HepG2 (cell line): Measurements from ENCODE around the gene CKAP2L. TPM values are rescaled to one million over a fixed set of nuclear protein-coding genes. Genes with fewer than 3 reads are reported as not detected.

Experiments used
- ATAC-seq: fragments of 200-7000 bp; cut with Tn5 transposase; 3 replicates; pipeline ENCODE4 v1.9.1; 2020; ENCODE audit warnings: mild to moderate bottlenecking, moderate library complexity
- BruUV-seq: library from RNA; stranded (reverse); fragments of 400-500 nt; replicated peaks from 2 replicates; lab custom pipeline; 2021; lab: Mats Ljungman, UMichigan
- CTCF ChIA-PET: fragments of 300-600 bp; formaldehyde crosslinking; extraction: SDS; loops from one replicate; lab custom pipeline; 2021; ENCODE audit warnings: low total read pairs, inconsistent platforms, low intra/inter-chr PET ratio; lab: Yijun Ruan, JAX
- POLR2A ChIA-PET: fragments of 350-600 bp; sonication (Branson Sonifier 250); formaldehyde crosslinking; loops from one replicate; lab custom pipeline; 2020; ENCODE audit warnings: antibody characterized with exemption, inconsistent platforms; lab: Yijun Ruan, JAX
- DNase-seq: peaks from one replicate; pipeline ENCODE4 v3.0.0-alpha.2; 2015; ENCODE audit warnings: low spot score
- FAIRE-seq: peaks from 3 replicates; lab custom pipeline; 2011; peaks lifted over from hg19 to GRCh38; lab: Jason Lieb, UNC
- H2AFZ ChIP-seq: one replicate; pipeline ENCODE4 v1.6.1; 2011; ENCODE audit warnings: low read length, inconsistent platforms
- H3K27ac ChIP-seq: fragments of 300-600 bp; 3 replicates; pipeline ENCODE4 v1.8.0; 2011; ENCODE audit warnings: mixed run types, mild to moderate bottlenecking, mixed read lengths, low read length, inconsistent platforms; ENCODE audit not compliant: insufficient read depth; ENCODE audit errors: extremely low read length
- H3K27me3 ChIP-seq, 2 experiments: fragments of 200-600 bp in 1 of 2; 2 replicates in 1 of 2; 3 replicates in 1 of 2; pipeline versions ENCODE4 v1.6.0 to v1.8.0; 2011; ENCODE audit warnings: low read length in 2 of 2, mild to moderate bottlenecking in 2 of 2, moderate library complexity in 2 of 2, inconsistent platforms in 1 of 2; ENCODE audit not compliant: insufficient read depth in 2 of 2, control insufficient read depth in 1 of 2
- H3K36me3 ChIP-seq, 2 experiments: fragments of 200-600 bp in 1 of 2; replicated peaks in 1 of 2; 2 replicates in 1 of 2; 3 replicates in 1 of 2; pipeline versions ENCODE4 v1.5.1 to v1.8.0; 2011; ENCODE audit warnings: low read length in 2 of 2, inconsistent platforms in 1 of 2; ENCODE audit not compliant: insufficient read depth in 2 of 2, control insufficient read depth in 1 of 2
- H3K4me1 ChIP-seq: 2 replicates; pipeline ENCODE4 v1.5.1; 2012; ENCODE audit warnings: low read length, inconsistent platforms; ENCODE audit not compliant: insufficient read depth
- H3K4me2 ChIP-seq: 2 replicates; pipeline ENCODE4 v1.6.0; 2011; ENCODE audit warnings: low read depth, low read length, inconsistent platforms
- H3K4me3 ChIP-seq, 3 experiments: fragments of 200-600 bp in 1 of 3; sonication (generic), shearing (Covaris generic) in 1 of 3; replicated peaks in 1 of 3; 2 replicates each; pipeline ENCODE4 v1.5.1; 2011 to 2016; ENCODE audit warnings: low read length in 3 of 3, inconsistent platforms in 2 of 3, low read depth in 2 of 3, mild to moderate bottlenecking in 2 of 3, control low read depth in 1 of 3, mixed read lengths in 1 of 3; ENCODE audit not compliant: insufficient read depth in 1 of 3
- H3K79me2 ChIP-seq: one replicate; pipeline ENCODE4 v1.6.1; 2011; ENCODE audit warnings: low read length, inconsistent platforms; ENCODE audit not compliant: insufficient read depth
- H3K9ac ChIP-seq: 2 replicates; pipeline ENCODE4 v1.6.0; 2011; ENCODE audit warnings: mild to moderate bottlenecking, low read depth, low read length, inconsistent platforms; ENCODE audit not compliant: insufficient read depth
- H3K9me3 ChIP-seq: 2 replicates; pipeline ENCODE4 v1.5.1; 2012; ENCODE audit warnings: mild to moderate bottlenecking, low read length
- H4K20me1 ChIP-seq: 2 replicates; pipeline ENCODE4 v1.6.0; 2011; ENCODE audit warnings: inconsistent platforms, mild to moderate bottlenecking, low read length, moderate library complexity; ENCODE audit not compliant: insufficient read depth
- AGO1 ChIP-seq: fragments of 200-400 bp; formaldehyde crosslinking; IDR thresholded peaks from 2 replicates; pipeline ENCODE4 v1.6.1; 2017; ENCODE audit warnings: mild to moderate bottlenecking, low read depth, low read length, moderate library complexity; ENCODE audit not compliant: poor library complexity, severe bottlenecking
- EP300 ChIP-seq, 3 experiments: sonication (generic) in 1 of 3; formaldehyde crosslinking in 1 of 3; IDR thresholded peaks; 2 replicates each; pipeline versions ENCODE4 v1.5.1 to v1.6.1; 2011 to 2020; ENCODE audit warnings: low read depth in 2 of 3, low read length in 2 of 3, borderline replicate concordance in 1 of 3, improper control_type of control experiment in 1 of 3, mild to moderate bottlenecking in 1 of 3, missing genetic modification reagents in 1 of 3, moderate library complexity in 1 of 3
- HNF1B ChIP-seq: sonication (generic); formaldehyde crosslinking; IDR thresholded peaks from 2 replicates; pipeline ENCODE4 v1.5.1; 2020; ENCODE audit warnings: mild to moderate bottlenecking, moderate library complexity, missing genetic modification reagents
- MAFF ChIP-seq: IDR thresholded peaks from 2 replicates; pipeline ENCODE4 v1.6.1; 2011; ENCODE audit warnings: low read depth, low read length, improper control_type of control experiment
- MAFG ChIP-seq: sonication (generic); formaldehyde crosslinking; IDR thresholded peaks from 2 replicates; pipeline ENCODE4 v1.5.1; 2020; ENCODE audit warnings: mild to moderate bottlenecking, missing genetic modification reagents
- MAFK ChIP-seq, 2 experiments: IDR thresholded peaks in 1 of 2; conservative IDR thresholded peaks in 1 of 2; 2 replicates each; pipeline ENCODE4 v1.6.1; 2011; ENCODE audit warnings: improper control_type of control experiment in 2 of 2, low read length in 2 of 2
- PAX8 ChIP-seq: sonication (generic); formaldehyde crosslinking; IDR thresholded peaks from 2 replicates; pipeline ENCODE4 v1.8.0; 2022; ENCODE audit warnings: mild to moderate bottlenecking, missing genetic modification reagents, borderline replicate concordance
- RORA ChIP-seq: sonication (generic); formaldehyde crosslinking; IDR thresholded peaks from 2 replicates; pipeline ENCODE4 v1.5.0; 2020; ENCODE audit warnings: mild to moderate bottlenecking, missing genetic modification reagents, moderate library complexity
- SAP130 ChIP-seq: IDR thresholded peaks from 2 replicates; pipeline ENCODE4 v1.6.1; 2016; ENCODE audit warnings: low read depth
- ZBTB7A ChIP-seq: sonication (generic); formaldehyde crosslinking; IDR thresholded peaks from 2 replicates; pipeline ENCODE4 v1.8.0; 2022; ENCODE audit warnings: mild to moderate bottlenecking, missing genetic modification reagents
- ZNF205 ChIP-seq: IDR thresholded peaks from 2 replicates; pipeline ENCODE4 v1.6.1; 2018; ENCODE audit warnings: missing biosample characterization, missing genetic modification reagents
- ZNF230 ChIP-seq: sonication (generic); formaldehyde crosslinking; IDR thresholded peaks from 2 replicates; pipeline ENCODE4 v1.4.0; 2020; ENCODE audit warnings: mild to moderate bottlenecking, missing genetic modification reagents
- ZNF615 ChIP-seq: sonication (generic); formaldehyde crosslinking; IDR thresholded peaks from 2 replicates; pipeline ENCODE4 v1.5.0; 2020; ENCODE audit warnings: mild to moderate bottlenecking, missing genetic modification reagents, borderline replicate concordance
- WGBS: methylation state at CpG from one replicate; pipeline ENCODE4 v1.1.6; 2017; ENCODE audit warnings: low lambda C conversion rate; 5-methylcytosine and 5-hydroxymethylcytosine counted together
- in situ Hi-C: cut with HindIII; loops from 2 replicates; pipeline ENCODE4 v1.10.0; 2017; ENCODE audit warnings: low pct_unique_long_range_greater_than_20kb; ENCODE audit not compliant: extremely low pct_ligation_motif_present
- intact Hi-C: fragments of 100-400 bp; cut with micrococcal nuclease; formaldehyde crosslinking; loops from one replicate; pipeline ENCODE4 v1.10.0; 2022; ENCODE audit not compliant: unreplicated experiment
- polyA plus RNA-seq, 8 experiments: library from polyadenylated mRNA; depleted of rRNA in 3 of 8; stranded (reverse) in 7 of 8; unstranded in 1 of 8; fragments of >200 nt; fragmentation: Illumina TruSeq in 4 of 8; extraction: Trizol in 4 of 8; gene quantifications; 2 replicates each; pipeline versions ENCODE4 v1.2.1 to v1.2.3, GENCODE V29; 2011 to 2016; ENCODE audit warnings: low read depth in 4 of 8, missing spikeins in 1 of 8, mixed read lengths in 1 of 8; ENCODE audit not compliant: insufficient read depth in 1 of 8
- total RNA-seq, 5 experiments: library from RNA; depleted of rRNA; stranded (reverse); fragments of >200 nt; fragmentation: Illumina TruSeq; extraction: Trizol; gene quantifications; 2 replicates each; pipeline ENCODE4 v1.2.3, GENCODE V29; 2016; ENCODE audit warnings: low read depth in 1 of 5

The CKAP2L gene
- total and polyA plus RNA-seq, 2 of the 13 experiments (the other 11 are each of a cell fraction or from before 2014, with no cell fraction given): 7.1 to 9.5 TPM

- no peak for TF ChIP-seq HNF1B
- no peak for TF ChIP-seq ZNF230
- TF ChIP-seq MAFG (CRISPR knock-in tag): peak; percentile 56; the same call in 1 of the 2 replicates
- no peak for TF ChIP-seq AGO1
- no peak for TF ChIP-seq RORA (CRISPR knock-in tag)
- no peak for TF ChIP-seq PAX8
- peak; percentile 45 for TF ChIP-seq SAP130 (CRISPR knock-in tag)
- no peak for TF ChIP-seq ZBTB7A (CRISPR knock-in tag)
- no peak for TF ChIP-seq ZNF205
- no peak for TF ChIP-seq ZNF615
Observed at GRCh38 chr2:112790305-112790704, 25.9 kb upstream of the CKAP2L start (continued).

- H2AFZ ChIP-seq: no peak overlapping the region
- H3K27ac ChIP-seq: no peak overlapping the region
- no peak overlapping the region for H3K9ac ChIP-seq
- 100% methylated on average over 1 of the region's 1 CpG for WGBS
- FAIRE-seq: no peak
- intact Hi-C loops (no loop called here), in situ Hi-C loops (no loop called here)
- H3K27me3 ChIP-seq: no peaks in the 10 kb centered on the region
- no peaks in the 10 kb centered on the region for H3K36me3 ChIP-seq
- DNase-seq: no peak
- TF ChIP-seq MAFK (conservative IDR thresholded peaks at IDR 0.05 in 1 of 2, IDR thresholded peaks at IDR 0.05 in 1 of 2; ENCODE audit: low read length in 2 of 2) (peak; percentile 33 to 60; a peak in 3 of 4 replicates), MAFF (peak; percentile 29; the same call in 1 of the 2 replicates), EP300 (IDR thresholded peaks at IDR 0.05; ENCODE audit: low read depth in 2 of 2, low read length in 2 of 2) (no peak), EP300 (CRISPR knock-in tag; IDR thresholded peaks at IDR 0.05; ENCODE audit: borderline replicate concordance) (no peak)
- H4K20me1 ChIP-seq: no peaks in the 10 kb centered on the region
- H3K4me1 ChIP-seq: peaks cover 35% of the 10 kb centered on the region
- no TSS peak for BruUV-seq
- H3K79me2 ChIP-seq: no peaks in the 10 kb centered on the region
- H3K9me3 ChIP-seq: no peaks in the 10 kb centered on the region
- ATAC-seq: no peak
- no peak overlapping the region for H3K4me2 ChIP-seq
- ChIA-PET CTCF (no interaction called here), POLR2A (no interaction called here)
- H3K4me3 ChIP-seq: no peak overlapping the region
Observed at GRCh38 chr2:112789186-112789585, 24.8 kb upstream of the CKAP2L start.
